Nucleus accumbens (tissue), 56 donors: Measurements from ENCODE around the gene ATP6V1B1.

Source experiments
- DNase-seq, 56 donors: peaks; one replicate each; lab custom pipeline; 2025; lab: John Stamatoyannopoulos, UW

The ATP6V1B1 gene

GRCh38 chr2:70901227-70902066, 34.3 kb upstream of the ATP6V1B1 start:
- no peak for DNase-seq

DNA sequence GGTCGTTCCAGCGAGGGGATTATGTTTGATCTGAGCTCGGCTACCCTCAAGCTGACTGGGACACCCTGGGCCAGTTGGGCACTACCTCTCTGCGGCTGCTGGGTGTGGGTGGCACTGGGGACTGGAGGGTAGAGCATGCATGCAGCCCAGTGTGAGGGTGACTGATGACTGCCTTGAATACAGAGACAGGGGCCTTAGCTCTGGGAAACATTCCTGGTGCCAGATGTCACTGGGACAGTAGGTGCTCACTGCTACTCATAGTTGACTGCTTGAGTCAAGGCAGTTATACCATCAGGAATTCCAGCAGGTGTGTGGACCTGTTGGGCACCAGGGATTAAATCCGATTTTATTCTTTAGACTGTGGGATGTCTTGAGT, 33.6 kb upstream of the ATP6V1B1 start:
- no peak for DNase-seq

DNA sequence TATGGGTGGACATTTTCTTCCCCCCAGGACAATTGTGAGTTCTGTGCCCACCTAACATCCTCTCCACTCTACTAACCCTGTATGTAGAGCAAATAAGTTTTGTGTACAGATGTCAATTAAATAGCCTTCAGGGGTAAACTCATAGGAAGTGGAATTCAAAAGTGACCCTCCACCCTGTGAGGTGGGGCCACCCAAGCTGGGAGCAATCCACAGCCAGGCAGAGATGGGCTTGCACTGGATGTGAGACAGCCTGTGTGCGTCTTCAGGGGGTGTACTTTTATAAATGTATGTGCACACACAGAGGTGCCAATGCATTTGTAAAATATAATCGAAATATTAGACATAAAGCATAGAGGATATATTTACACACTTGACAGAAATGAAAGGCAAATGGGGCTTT, 33.1 kb upstream of the ATP6V1B1 start:
- no peak for DNase-seq

DNA sequence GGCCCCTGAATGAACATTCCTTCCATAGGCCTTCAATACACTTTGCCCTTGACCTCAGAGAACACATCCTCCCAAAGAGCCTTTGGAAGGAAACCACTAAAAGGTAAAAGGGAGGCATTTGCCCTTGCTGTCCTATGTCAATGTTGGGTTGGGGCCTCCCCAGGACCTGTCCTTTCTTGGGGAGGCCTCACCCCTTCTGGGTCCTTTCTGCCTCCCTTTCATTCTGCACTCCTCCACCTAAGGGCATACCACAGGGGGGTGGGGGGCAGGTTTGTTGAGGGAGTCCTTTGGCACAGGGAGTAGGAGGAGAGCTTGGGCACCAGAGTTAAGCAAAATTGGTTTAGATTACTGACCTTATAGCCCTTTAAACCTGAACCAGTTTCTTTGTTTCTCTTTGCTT, 32.5 kb upstream of the ATP6V1B1 start:
- no peak for DNase-seq

GRCh38 chr2:70903641-70904340, 31.9 kb upstream of the ATP6V1B1 start:
- no peak for DNase-seq

- no peak for DNase-seq
Measured at GRCh38 chr2:70904371-70905216, 31.1 kb upstream of the ATP6V1B1 start.

DNA sequence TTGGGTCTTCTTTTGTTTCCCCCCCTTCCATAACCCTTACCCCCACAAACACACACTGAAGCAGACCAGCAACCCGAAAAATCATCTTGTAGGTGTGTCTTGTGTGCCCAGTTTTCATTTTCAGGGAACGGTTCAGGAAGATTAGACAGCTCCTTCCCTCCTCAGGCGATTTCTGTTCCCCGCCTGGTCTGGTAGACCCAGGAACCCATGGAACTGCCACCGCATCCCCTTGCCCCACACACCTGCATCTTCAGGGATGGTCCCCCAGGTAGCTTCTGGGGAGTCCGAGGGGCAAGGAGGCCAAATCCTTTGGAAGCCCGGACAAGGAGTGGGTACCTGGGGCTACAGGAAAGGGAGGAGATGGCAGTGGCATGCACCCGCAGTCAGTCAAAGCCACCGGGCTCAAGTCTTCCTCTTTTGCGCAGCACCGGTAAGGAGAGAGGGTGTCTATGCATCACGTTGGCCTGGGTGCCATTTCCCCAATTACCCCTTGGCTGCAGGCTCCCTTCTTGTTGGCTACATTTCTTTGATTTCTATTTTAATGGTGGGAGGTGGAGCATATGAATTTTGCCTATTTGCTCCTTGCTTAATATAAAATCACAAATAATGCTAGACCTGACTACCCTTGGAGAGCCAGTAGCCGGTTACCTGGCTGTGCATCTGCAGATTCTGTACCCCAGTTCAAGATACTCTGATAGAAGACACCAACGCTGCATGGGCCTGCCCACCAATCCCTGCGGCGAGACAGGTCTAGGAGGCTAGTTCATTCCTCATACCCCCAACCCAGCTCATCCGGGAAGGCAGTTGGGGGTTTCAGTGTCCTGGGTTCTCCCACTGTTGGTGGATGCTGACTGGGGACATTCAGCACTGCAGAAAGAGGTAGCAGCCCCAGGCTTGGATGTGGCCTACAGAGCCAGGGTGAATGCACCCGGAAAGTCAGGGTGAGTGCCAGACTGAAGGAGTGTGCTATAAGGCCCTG, 30.0 kb upstream of the ATP6V1B1 start:
- DNase-seq = no peak

- DNase-seq = no peak
Measured at GRCh38 chr2:70906439-70907005, 29.2 kb upstream of the ATP6V1B1 start.

GRCh38 chr2:70907130-70908057, 28.3 kb upstream of the ATP6V1B1 start:
- no peak for DNase-seq

DNA sequence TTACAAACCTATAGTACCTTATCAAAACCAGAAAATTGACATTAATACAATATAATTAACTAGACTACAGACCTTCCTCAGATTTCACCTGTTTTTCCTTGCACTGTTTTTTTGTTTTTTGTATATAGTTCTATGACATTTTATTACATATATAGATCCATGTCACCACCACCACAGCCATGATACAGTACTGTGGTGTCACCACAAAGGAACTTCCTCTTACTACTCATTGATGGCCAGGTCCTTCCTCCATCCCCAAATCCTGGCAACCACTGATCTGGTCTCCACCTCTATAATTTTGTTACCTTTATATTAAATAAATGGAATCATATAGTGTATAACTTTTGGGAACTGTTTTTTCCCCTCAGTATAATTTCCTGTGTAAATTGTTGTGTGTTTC, 19.4 kb upstream of the ATP6V1B1 start:
- DNase-seq = no peak

GRCh38 chr2:70918016-70918415, 17.7 kb upstream of the ATP6V1B1 start:
- no peak for DNase-seq

GRCh38 chr2:70919672-70920366, 15.9 kb upstream of the ATP6V1B1 start:
- peak in 48 of 56 donors; percentile 5 to 84 (median 43) for DNase-seq

DNA sequence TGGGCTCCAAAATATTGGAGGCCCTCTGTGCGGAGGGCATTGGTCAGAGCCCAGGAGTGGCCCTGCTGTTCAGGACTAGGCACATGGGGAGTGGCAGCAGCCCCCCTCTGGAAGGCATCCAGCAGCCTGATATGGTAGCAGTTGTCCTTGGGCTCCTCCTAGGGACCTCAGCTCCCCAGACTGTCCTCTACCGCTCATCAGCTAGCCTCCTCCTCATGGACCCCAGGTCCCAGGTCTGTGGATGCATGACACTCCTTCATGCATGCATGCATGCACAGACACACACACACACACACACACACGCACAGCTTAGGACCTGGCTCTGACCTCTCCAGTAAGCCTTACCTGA, 15.4 kb upstream of the ATP6V1B1 start:
- DNase-seq = no peak

GRCh38 chr2:70921031-70921430, 14.7 kb upstream of the ATP6V1B1 start:
- DNase-seq = no peak

DNA sequence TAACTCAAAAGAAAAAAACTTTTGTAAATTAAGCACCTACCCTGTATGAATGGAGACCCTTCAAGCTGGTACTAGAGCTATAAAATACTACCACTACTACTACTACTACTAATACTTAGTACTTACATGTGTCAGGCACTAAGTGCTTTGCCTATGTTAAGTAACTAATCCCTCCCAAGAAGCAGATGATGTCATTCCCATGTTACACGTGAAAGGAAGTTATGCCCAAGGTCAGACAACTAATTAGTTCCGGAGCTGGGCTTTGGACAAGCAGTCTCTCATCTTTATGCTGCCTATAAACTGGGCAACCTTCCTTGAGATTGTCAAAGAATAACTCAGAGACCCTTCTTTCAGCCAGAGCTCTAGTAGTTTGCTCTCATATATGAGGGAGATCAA, 13.9 kb upstream of the ATP6V1B1 start:
- DNase-seq = no peak

- no peak for DNase-seq
Measured at GRCh38 chr2:70922235-70923234, 13.2 kb upstream of the ATP6V1B1 start.
